RWPE1 (cell line): ENCODE results near the gene ABHD11.

Experiments used
- CTCF ChIA-PET: fragments of 350-600 bp; sonication (Branson Sonifier 250); formaldehyde crosslinking; extraction: SDS; loops from one replicate; lab custom pipeline; 2021; lab: Yijun Ruan, JAX
- POLR2A ChIA-PET: fragments of 400-600 bp; formaldehyde crosslinking; extraction: SDS; loops from one replicate; lab custom pipeline; 2020; ENCODE audit warnings: antibody characterized with exemption; ENCODE audit not compliant: low non-redundant PET; lab: Yijun Ruan, JAX
- DNase-seq: peaks from one replicate; pipeline ENCODE4 v3.0.0; 2012; ENCODE audit warnings: low spot score
- H3K27ac ChIP-seq: fragments of 450-650 bp; 2 replicates; pipeline ENCODE4 v1.5.1; 2017
- CTCF ChIP-seq: fragments of 450-650 bp; conservative IDR thresholded peaks from 2 replicates; pipeline ENCODE4 v1.5.1; 2017; ENCODE audit warnings: low read depth, mild to moderate bottlenecking

The ABHD11 gene

GRCh38 chr7:73708961-73709549 is 29.5 kb downstream of the ABHD11 start:
- no peak for DNase-seq
- no peak for TF ChIP-seq CTCF
- ChIA-PET POLR2A (no interaction called here), CTCF (no interaction called here)
- peak overlapping the region; percentile 90 for H3K27ac ChIP-seq

- POLR2A ChIA-PET = interaction anchor here (0.6 kb wide), 2 partner anchors 18 to 144 kb away, joined by 4 to 6 read pairs; no protein-coding TSS in a partner anchor
- no peak for TF ChIP-seq CTCF
- no peak for DNase-seq
- H3K27ac ChIP-seq = peak overlapping the region; percentile 90
- CTCF ChIA-PET = interaction anchor here (0.7 to 1.2 kb wide), 3 partner anchors 8 to 18 kb away, joined by 3 to 5 read pairs (median 4); no protein-coding TSS in a partner anchor
Measured at GRCh38 chr7:73707045-73707631, 31.5 kb downstream of the ABHD11 start.

GRCh38 chr7:73706126-73707044 is 32.2 kb downstream of the ABHD11 start:
- H3K27ac ChIP-seq = peak overlapping the region; percentile 90

GRCh38 chr7:73705551-73705920 is 33.1 kb downstream of the ABHD11 start:
- ChIA-PET POLR2A (no interaction called here), CTCF (interaction anchor here (0.8 to 1.2 kb wide), 6 partner anchors 10 to 99 kb away, joined by 3 to 5 read pairs (median 4); no protein-coding TSS in a partner anchor)
- peak overlapping the region; percentile 90 for H3K27ac ChIP-seq
- no peak for TF ChIP-seq CTCF
- DNase-seq = no peak

More at GRCh38 chr7:73706126-73707044, 32.2 kb downstream of the ABHD11 start:
- POLR2A ChIA-PET = interaction anchor here (0.6 to 0.7 kb wide), 3 partner anchors 9 to 144 kb away, joined by 3 to 6 read pairs (median 4); no protein-coding TSS in a partner anchor
- no peak for TF ChIP-seq CTCF
- CTCF ChIA-PET = interaction anchor here (0.7 to 1.2 kb wide), 7 partner anchors 9 to 100 kb away, joined by 3 to 5 read pairs (median 3); no protein-coding TSS in a partner anchor
- DNase-seq = peak; percentile 65

GRCh38 chr7:73704640-73705550 is 33.7 kb downstream of the ABHD11 start:
- H3K27ac ChIP-seq = peak overlapping the region; percentile 90
- no peak for TF ChIP-seq CTCF
- DNase-seq = peak; percentile 67
- POLR2A ChIA-PET = no interaction called here
- CTCF ChIA-PET = interaction anchor here (0.6 to 1.2 kb wide), 5 partner anchors 13 to 335 kb away, joined by 3 to 4 read pairs (median 3); no protein-coding TSS in a partner anchor
